ENCODE results near the gene PANX2.

DNA sequence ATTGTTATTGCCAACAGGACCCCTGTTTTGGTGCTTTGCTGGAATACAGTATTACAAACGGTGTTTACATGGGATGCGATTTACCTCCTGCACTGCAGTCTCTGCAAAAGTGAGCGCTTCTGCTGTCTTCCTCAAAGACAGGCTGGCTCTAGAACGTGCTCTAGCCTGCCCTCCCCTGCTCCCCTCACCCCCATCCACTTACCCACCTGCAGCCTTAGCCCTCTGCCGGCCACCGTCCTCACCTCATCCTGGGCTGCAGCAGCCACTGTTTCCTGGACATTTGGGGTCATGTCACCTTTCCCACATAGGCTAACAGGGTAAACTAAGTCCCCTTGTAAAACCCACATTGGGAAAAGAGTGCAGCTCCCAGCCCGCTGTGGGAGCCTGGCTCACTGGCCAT lies 9.6 kb upstream of the PANX2 start:
- TF ChIP-seq, protein P1, sequence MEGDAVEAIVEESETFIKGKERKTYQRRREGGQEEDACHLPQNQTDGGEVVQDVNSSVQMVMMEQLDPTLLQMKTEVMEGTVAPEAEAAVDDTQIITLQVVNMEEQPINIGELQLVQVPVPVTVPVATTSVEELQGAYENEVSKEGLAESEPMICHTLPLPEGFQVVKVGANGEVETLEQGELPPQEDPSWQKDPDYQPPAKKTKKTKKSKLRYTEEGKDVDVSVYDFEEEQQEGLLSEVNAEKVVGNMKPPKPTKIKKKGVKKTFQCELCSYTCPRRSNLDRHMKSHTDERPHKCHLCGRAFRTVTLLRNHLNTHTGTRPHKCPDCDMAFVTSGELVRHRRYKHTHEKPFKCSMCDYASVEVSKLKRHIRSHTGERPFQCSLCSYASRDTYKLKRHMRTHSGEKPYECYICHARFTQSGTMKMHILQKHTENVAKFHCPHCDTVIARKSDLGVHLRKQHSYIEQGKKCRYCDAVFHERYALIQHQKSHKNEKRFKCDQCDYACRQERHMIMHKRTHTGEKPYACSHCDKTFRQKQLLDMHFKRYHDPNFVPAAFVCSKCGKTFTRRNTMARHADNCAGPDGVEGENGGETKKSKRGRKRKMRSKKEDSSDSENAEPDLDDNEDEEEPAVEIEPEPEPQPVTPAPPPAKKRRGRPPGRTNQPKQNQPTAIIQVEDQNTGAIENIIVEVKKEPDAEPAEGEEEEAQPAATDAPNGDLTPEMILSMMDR (conservative IDR thresholded peaks at IDR 0.05; ENCODE audit: low read depth, low read length): no peak
- no peak for TF ChIP-seq EZH2phosphoT487 (IDR thresholded peaks at IDR 0.05; ENCODE audit: borderline replicate concordance, low read length)
- no peak for TF ChIP-seq EZH2 (IDR thresholded peaks at IDR 0.05; ENCODE audit: low read length, unreplicated experiment)
